Loucy (cell line): ENCODE measurements around the gene REEP6.

ENCODE experiments used
- H2AFZ ChIP-seq: fragments of 200-600 bp; sonication (generic); 2 replicates; pipeline ENCODE4 v1.6.0; 2016; ENCODE audit warnings: antibody characterized with exemption, mild to moderate bottlenecking, low read length, moderate library complexity
- H3F3A ChIP-seq: fragments of 200-600 bp; 2 replicates; pipeline ENCODE4 v1.6.0; 2016; ENCODE audit warnings: antibody characterized with exemption, low read depth, mild to moderate bottlenecking
- H3K27me3 ChIP-seq: fragments of 200-600 bp; sonication (generic); 2 replicates; pipeline ENCODE4 v1.6.1; 2014; ENCODE audit warnings: low read length, mild to moderate bottlenecking; ENCODE audit not compliant: insufficient read depth, poor library complexity, severe bottlenecking
- H3K36me3 ChIP-seq: fragments of 200-600 bp; sonication (generic); 2 replicates; pipeline ENCODE4 v1.6.1; 2016; ENCODE audit warnings: low read length; ENCODE audit not compliant: insufficient read depth
- H3K4me1 ChIP-seq: fragments of 200-600 bp; sonication (generic); 2 replicates; pipeline ENCODE4 v1.5.1; 2014; ENCODE audit warnings: low read length, mild to moderate bottlenecking; ENCODE audit not compliant: insufficient read depth, poor library complexity, severe bottlenecking
- H3K4me2 ChIP-seq: fragments of 200-600 bp; sonication (generic); 2 replicates; pipeline ENCODE4 v1.6.0; 2014; ENCODE audit warnings: antibody characterized with exemption, low read length, low read depth, mild to moderate bottlenecking; ENCODE audit not compliant: poor library complexity, severe bottlenecking
- H3K4me3 ChIP-seq: fragments of 200-600 bp; sonication (generic); 2 replicates; pipeline ENCODE4 v1.5.1; 2014; ENCODE audit warnings: low read length, mild to moderate bottlenecking, mixed read lengths; ENCODE audit not compliant: poor library complexity, severe bottlenecking
- H3K79me2 ChIP-seq: fragments of 200-600 bp; sonication (generic); 2 replicates; pipeline ENCODE4 v1.6.1; 2014; ENCODE audit warnings: low read length; ENCODE audit not compliant: insufficient read depth
- H3K9ac ChIP-seq: fragments of 200-600 bp; sonication (generic); 2 replicates; pipeline ENCODE4 v1.6.0; 2014; ENCODE audit warnings: mild to moderate bottlenecking, low read depth, low read length, moderate library complexity; ENCODE audit not compliant: poor library complexity, severe bottlenecking
- H3K9me2 ChIP-seq: fragments of 200-600 bp; sonication (generic); replicated peaks from 2 replicates; pipeline ENCODE4 v1.6.1; 2016; ENCODE audit warnings: low read depth, low read length, mixed read lengths
- H3K9me3 ChIP-seq: fragments of 200-600 bp; sonication (generic); 2 replicates; pipeline ENCODE4 v1.6.1; 2014; ENCODE audit warnings: mild to moderate bottlenecking, antibody characterized with exemption, low read length, low read depth; ENCODE audit not compliant: insufficient read depth
- H4K20me1 ChIP-seq: fragments of 200-600 bp; sonication (generic); 2 replicates; pipeline ENCODE4 v1.6.0; 2014; ENCODE audit warnings: antibody characterized with exemption, low read length, mild to moderate bottlenecking; ENCODE audit not compliant: insufficient read depth, poor library complexity, severe bottlenecking
- EZH2phosphoT487 ChIP-seq: fragments of 200-600 bp; IDR thresholded peaks from 2 replicates; pipeline ENCODE4 v1.6.1; 2018; ENCODE audit warnings: antibody characterized with exemption, mild to moderate bottlenecking, moderate library complexity, borderline replicate concordance
- TF ChIP-seq, protein P1 (sequence below): fragments of 200-600 bp; sonication (generic); conservative IDR thresholded peaks from 2 replicates; pipeline ENCODE4 v1.5.1; 2014; ENCODE audit warnings: mild to moderate bottlenecking, antibody characterized with exemption, low read length

REEP6 gene

DNA sequence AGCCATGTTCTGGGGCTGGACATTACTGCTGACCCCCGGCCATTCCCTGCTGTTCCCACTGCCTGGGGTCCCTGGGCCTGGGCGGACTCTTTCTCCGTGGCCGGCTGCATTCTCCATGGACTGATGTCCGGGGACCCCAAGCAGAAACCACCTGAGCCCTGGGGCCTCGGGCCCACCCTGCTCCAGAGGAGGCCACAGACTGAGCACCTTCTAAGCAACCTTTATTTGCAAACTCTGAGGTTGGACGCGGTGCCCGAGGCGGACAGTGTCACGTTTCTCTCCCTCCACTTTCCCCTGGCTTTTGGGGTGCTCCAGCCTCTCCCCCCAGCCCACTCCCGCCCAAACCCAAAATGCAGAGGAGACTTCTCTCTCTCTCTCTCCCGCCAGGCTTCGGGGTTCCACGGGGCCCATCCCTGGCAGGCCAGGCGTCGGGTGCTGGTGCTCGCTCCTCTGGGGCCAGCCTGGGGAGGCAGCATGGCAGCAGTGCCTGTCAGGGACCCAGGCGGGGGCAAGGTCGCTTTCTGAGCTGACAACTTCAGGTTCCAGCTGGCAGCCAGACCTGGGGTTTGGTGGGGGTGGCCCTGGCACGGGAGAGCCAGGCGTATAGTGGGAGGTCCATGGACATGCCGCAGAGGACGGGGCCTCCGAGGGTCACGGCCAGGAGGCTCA, 9.6 kb upstream of the REEP6 start:
- Histone ChIP-seq H3K36me3 (no peaks in the 10 kb centered on the region), H3K4me1 (peaks cover 11% of the 10 kb centered on the region), H3K9ac (no peak overlapping the region), H3K9me3 (no peaks in the 10 kb centered on the region), H3K9me2 (no peaks in the 10 kb centered on the region), H3K27me3 (no peaks in the 10 kb centered on the region), H2AFZ (no peak overlapping the region), H3K4me2 (no peak overlapping the region), H3K79me2 (peaks cover 23% of the 10 kb centered on the region), H3F3A (no peaks in the 10 kb centered on the region), H4K20me1 (peaks cover 14% of the 10 kb centered on the region), H3K4me3 (no peak overlapping the region)
- TF ChIP-seq, protein P1, sequence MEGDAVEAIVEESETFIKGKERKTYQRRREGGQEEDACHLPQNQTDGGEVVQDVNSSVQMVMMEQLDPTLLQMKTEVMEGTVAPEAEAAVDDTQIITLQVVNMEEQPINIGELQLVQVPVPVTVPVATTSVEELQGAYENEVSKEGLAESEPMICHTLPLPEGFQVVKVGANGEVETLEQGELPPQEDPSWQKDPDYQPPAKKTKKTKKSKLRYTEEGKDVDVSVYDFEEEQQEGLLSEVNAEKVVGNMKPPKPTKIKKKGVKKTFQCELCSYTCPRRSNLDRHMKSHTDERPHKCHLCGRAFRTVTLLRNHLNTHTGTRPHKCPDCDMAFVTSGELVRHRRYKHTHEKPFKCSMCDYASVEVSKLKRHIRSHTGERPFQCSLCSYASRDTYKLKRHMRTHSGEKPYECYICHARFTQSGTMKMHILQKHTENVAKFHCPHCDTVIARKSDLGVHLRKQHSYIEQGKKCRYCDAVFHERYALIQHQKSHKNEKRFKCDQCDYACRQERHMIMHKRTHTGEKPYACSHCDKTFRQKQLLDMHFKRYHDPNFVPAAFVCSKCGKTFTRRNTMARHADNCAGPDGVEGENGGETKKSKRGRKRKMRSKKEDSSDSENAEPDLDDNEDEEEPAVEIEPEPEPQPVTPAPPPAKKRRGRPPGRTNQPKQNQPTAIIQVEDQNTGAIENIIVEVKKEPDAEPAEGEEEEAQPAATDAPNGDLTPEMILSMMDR, result no peak
- no peak for TF ChIP-seq EZH2phosphoT487

DNA sequence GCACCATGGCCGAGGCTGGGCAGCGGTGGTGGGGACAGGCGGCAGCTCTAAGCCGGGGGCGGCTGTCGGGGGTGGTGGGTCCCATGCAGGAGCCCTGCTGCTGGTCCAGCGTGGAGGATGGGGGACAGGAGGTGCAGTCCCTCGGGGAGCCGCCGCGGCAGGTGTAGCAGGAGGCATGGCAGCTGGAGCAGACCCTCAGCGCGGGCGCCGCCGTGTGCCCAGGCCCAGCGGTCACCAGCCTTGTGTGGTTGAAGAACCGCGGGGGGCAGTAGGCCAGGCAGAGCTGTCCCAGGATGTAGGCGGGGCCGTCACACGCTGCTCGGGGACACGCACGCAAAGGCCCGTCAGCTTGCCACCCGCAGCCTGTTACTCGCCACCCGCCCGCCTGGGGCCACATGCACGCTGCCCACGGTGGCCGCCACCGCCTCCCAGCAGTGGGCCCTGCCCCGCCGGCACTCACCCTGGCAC, 9.1 kb upstream of the REEP6 start:
- Histone ChIP-seq H2AFZ (no peak overlapping the region), H3K9ac (no peak overlapping the region), H3K4me3 (no peak overlapping the region), H3K27me3 (no peaks in the 10 kb centered on the region), H3K9me3 (no peaks in the 10 kb centered on the region), H3K79me2 (peaks cover 20% of the 10 kb centered on the region), H3K36me3 (no peaks in the 10 kb centered on the region), H3K9me2 (no peaks in the 10 kb centered on the region), H3F3A (no peaks in the 10 kb centered on the region), H4K20me1 (peaks cover 11% of the 10 kb centered on the region), H3K4me1 (peaks cover 11% of the 10 kb centered on the region), H3K4me2 (no peak overlapping the region)
- TF ChIP-seq, protein P1, result no peak
- TF ChIP-seq EZH2phosphoT487, result no peak

DNA sequence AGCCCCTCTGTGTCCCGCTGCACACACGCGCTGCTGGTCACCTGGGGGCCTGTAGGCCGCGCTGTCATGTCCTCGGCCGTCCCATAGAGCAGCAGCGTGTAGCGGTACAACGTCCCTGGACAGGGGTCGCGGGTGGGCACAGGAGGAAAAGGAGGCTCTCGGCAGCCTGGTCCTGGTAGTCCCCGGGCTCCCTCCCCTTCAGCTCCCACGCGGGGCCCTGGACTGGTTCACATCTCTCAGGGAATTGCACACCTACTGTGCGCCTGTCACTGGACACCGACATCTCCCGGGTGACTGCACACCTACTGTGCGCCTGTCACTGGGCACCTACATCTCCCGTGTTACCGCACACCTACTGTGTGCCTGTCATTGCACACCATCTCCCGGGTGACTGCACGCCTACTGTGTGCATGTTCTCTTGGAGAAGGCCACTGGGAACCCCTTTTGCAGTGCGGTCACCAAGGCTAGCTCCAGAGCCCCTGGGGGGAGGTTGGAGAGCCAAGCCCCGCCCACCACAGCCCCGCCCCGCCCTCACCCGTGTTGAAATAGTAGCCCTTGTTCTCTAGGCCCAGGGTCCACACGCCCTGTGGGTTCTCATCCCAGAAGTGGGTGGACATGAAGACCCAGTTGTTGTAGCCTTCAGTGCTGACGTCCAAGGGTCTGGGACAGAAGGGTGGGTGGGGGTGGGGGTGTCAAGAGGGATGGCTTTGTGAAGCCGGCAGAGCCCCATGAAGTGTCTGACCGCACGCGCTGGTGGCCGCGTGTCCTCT, 8.4 kb upstream of the REEP6 start:
- no peaks in the 10 kb centered on the region for H3K9me2 ChIP-seq
- H3K36me3 ChIP-seq, result no peaks in the 10 kb centered on the region
- H2AFZ ChIP-seq, result no peak overlapping the region
- H3K4me3 ChIP-seq, result no peak overlapping the region
- H3K27me3 ChIP-seq, result no peaks in the 10 kb centered on the region
- no peak overlapping the region for H3K9ac ChIP-seq
- H3K4me2 ChIP-seq, result no peak overlapping the region
- H3K9me3 ChIP-seq, result no peaks in the 10 kb centered on the region
- peaks cover 14% of the 10 kb centered on the region for H3K79me2 ChIP-seq
- TF ChIP-seq, protein P1, result no peak
- TF ChIP-seq EZH2phosphoT487, result no peak
- H4K20me1 ChIP-seq, result peaks cover 5% of the 10 kb centered on the region
- H3F3A ChIP-seq, result no peaks in the 10 kb centered on the region
- H3K4me1 ChIP-seq, result peaks cover 7% of the 10 kb centered on the region
